Smooth muscle cell (in vitro differentiated cells): ENCODE results near the gene PWWP2B. TPM values are rescaled to one million over a fixed set of nuclear protein-coding genes. Genes with fewer than 3 reads are reported as not detected.

Experiments used
- DNase-seq: peaks from one replicate; lab custom pipeline; 2025; ENCODE audit not compliant: unreplicated experiment; lab: John Stamatoyannopoulos, UW
- H2AFZ ChIP-seq: fragments of 200-600 bp; sonication (generic); 2 replicates; pipeline ENCODE4 v1.6.0; 2016; ENCODE audit warnings: antibody characterized with exemption, low read depth, mild to moderate bottlenecking
- H3F3A ChIP-seq: fragments of 200-600 bp; sonication (generic); 2 replicates; pipeline ENCODE4 v1.6.0; 2017; ENCODE audit warnings: antibody characterized with exemption, low read depth
- H3K27ac ChIP-seq: fragments of 200-600 bp; sonication (generic); 2 replicates; pipeline ENCODE4 v1.5.1; 2016; ENCODE audit warnings: low read depth, mild to moderate bottlenecking
- H3K27me3 ChIP-seq: fragments of 200-600 bp; sonication (generic); 2 replicates; pipeline ENCODE4 v1.6.1; 2016; ENCODE audit warnings: low read depth, mild to moderate bottlenecking
- H3K36me3 ChIP-seq: fragments of 200-600 bp; sonication (generic); 2 replicates; pipeline ENCODE4 v1.5.1; 2016; ENCODE audit warnings: low read depth
- H3K4me1 ChIP-seq: fragments of 200-600 bp; sonication (generic); 2 replicates; pipeline ENCODE4 v1.5.1; 2016; ENCODE audit warnings: low read depth
- H3K4me2 ChIP-seq: fragments of 200-600 bp; sonication (generic); 2 replicates; pipeline ENCODE4 v1.6.0; 2016; ENCODE audit warnings: mild to moderate bottlenecking
- H3K4me3 ChIP-seq: fragments of 200-600 bp; sonication (generic); 2 replicates; pipeline ENCODE4 v1.5.1; 2016; ENCODE audit warnings: mild to moderate bottlenecking
- H3K79me2 ChIP-seq: fragments of 200-600 bp; sonication (generic); 2 replicates; pipeline ENCODE4 v1.6.0; 2016; ENCODE audit warnings: low read depth, mild to moderate bottlenecking
- H3K9ac ChIP-seq: fragments of 200-600 bp; sonication (generic); 2 replicates; pipeline ENCODE4 v1.6.0; 2016; ENCODE audit warnings: low read depth
- H3K9me3 ChIP-seq: fragments of 200-600 bp; sonication (generic); replicated peaks from 2 replicates; pipeline ENCODE4 v1.5.1; 2016; ENCODE audit warnings: low read depth
- H4K20me1 ChIP-seq: fragments of 200-600 bp; sonication (generic); 2 replicates; pipeline ENCODE4 v1.6.0; 2016; ENCODE audit warnings: low read depth
- CTCF ChIP-seq: fragments of 200-600 bp; sonication (generic); IDR thresholded peaks from 2 replicates; pipeline ENCODE4 v1.5.1; 2017; ENCODE audit warnings: borderline replicate concordance, mild to moderate bottlenecking, antibody characterized with exemption; ENCODE audit not compliant: insufficient read depth, poor library complexity, severe bottlenecking
- WGBS: methylation state at CpG from one replicate; pipeline ENCODE4 v1.1.7; 2016; ENCODE audit warnings: low lambda C conversion rate; 5-methylcytosine and 5-hydroxymethylcytosine counted together
- polyA plus RNA-seq: library from polyadenylated mRNA; unstranded; fragments of >200 nt; fragmentation: Nextera tagmentation; extraction: Ambion mirVana; gene quantifications from 2 replicates; pipeline ENCODE4 v1.2.1, GENCODE V29; 2016
- total RNA-seq: library from RNA; depleted of rRNA; stranded (reverse); fragments of >200 nt; gene quantifications from 2 replicates; pipeline ENCODE4 v1.2.3, GENCODE V29; 2014

PWWP2B gene
- total and polyA plus RNA-seq, 2 experiments from 2014 or later: 8.3 to 13.2 TPM

GRCh38 chr10:132417257-132417910 lies 20.4 kb downstream of the PWWP2B start:
- H3K27me3 ChIP-seq: no peaks in the 10 kb centered on the region
- H4K20me1 ChIP-seq: peaks cover 10% of the 10 kb centered on the region
- H3K9ac ChIP-seq: no peak overlapping the region
- no peak for TF ChIP-seq CTCF
- DNase-seq: no peak
- no peaks in the 10 kb centered on the region for H3F3A ChIP-seq
- no peak overlapping the region for H3K4me3 ChIP-seq
- no peak overlapping the region for H3K4me2 ChIP-seq
- no peaks in the 10 kb centered on the region for H3K36me3 ChIP-seq
- no peak overlapping the region for H3K27ac ChIP-seq
- no peaks in the 10 kb centered on the region for H3K9me3 ChIP-seq
- WGBS: 98% methylated on average over 26 of the region's 26 CpGs
- peaks cover 20% of the 10 kb centered on the region for H3K79me2 ChIP-seq
- no peak overlapping the region for H2AFZ ChIP-seq
- H3K4me1 ChIP-seq: peaks cover 28% of the 10 kb centered on the region

- Histone ChIP-seq H3K4me3 (no peak overlapping the region), H3K27ac (no peak overlapping the region), H2AFZ (no peak overlapping the region), H3K36me3 (no peaks in the 10 kb centered on the region), H3K9ac (no peak overlapping the region), H3K4me1 (peaks cover 28% of the 10 kb centered on the region), H4K20me1 (peaks cover 10% of the 10 kb centered on the region), H3K27me3 (no peaks in the 10 kb centered on the region), H3K9me3 (no peaks in the 10 kb centered on the region), H3K4me2 (no peak overlapping the region), H3K79me2 (peaks cover 20% of the 10 kb centered on the region), H3F3A (no peaks in the 10 kb centered on the region)
- 72% methylated on average over 20 of the region's 20 CpGs for WGBS
- no peak for TF ChIP-seq CTCF
- DNase-seq: no peak
Observed at GRCh38 chr10:132417957-132418441, 21.0 kb downstream of the PWWP2B start.

- WGBS: 62% methylated on average over 16 of the region's 18 CpGs
Observed at GRCh38 chr10:132418527-132419416, 21.8 kb downstream of the PWWP2B start.

More at GRCh38 chr10:132418527-132419416, 21.8 kb downstream of the PWWP2B start:
- Histone ChIP-seq H3F3A (no peaks in the 10 kb centered on the region), H4K20me1 (peaks cover 7% of the 10 kb centered on the region), H3K4me3 (no peak overlapping the region), H3K9ac (no peak overlapping the region), H3K9me3 (no peaks in the 10 kb centered on the region), H3K36me3 (no peaks in the 10 kb centered on the region), H3K27ac (no peak overlapping the region), H3K27me3 (no peaks in the 10 kb centered on the region), H3K4me2 (no peak overlapping the region), H3K79me2 (peaks cover 16% of the 10 kb centered on the region), H3K4me1 (peaks cover 28% of the 10 kb centered on the region), H2AFZ (no peak overlapping the region)
- no peak for DNase-seq
- no peak for TF ChIP-seq CTCF
